Liver (tissue), 9 donors: Measurements from ENCODE around the gene OLIG2. TPM values are rescaled to one million over a fixed set of nuclear protein-coding genes. Genes with fewer than 3 reads are reported as not detected.
A peak's percentile ranks its signal among the peaks of the same experiment; 100 is the strongest.

ENCODE experiments used
- DNase-seq: peaks from one replicate; pipeline ENCODE4 v3.0.0-alpha.2; 2017; ENCODE audit warnings: low spot score
- H3K27ac ChIP-seq, 2 donors: one replicate each; pipeline ENCODE4 v1.7.0; 2013; ENCODE audit warnings: inconsistent platforms in 2 of 2, low read length in 2 of 2, control low read depth in 1 of 2, low read depth in 1 of 2, mild to moderate bottlenecking in 1 of 2
- H3K27me3 ChIP-seq, 4 donors: one replicate each; pipeline versions ENCODE4 v1.6.1 to v1.7.0; 2013; ENCODE audit warnings: low read length in 3 of 4, inconsistent platforms in 1 of 4, mild to moderate bottlenecking in 1 of 4, moderate library complexity in 1 of 4; ENCODE audit not compliant: control insufficient read depth in 4 of 4, insufficient read depth in 4 of 4
- H3K36me3 ChIP-seq, 4 donors: one replicate each; pipeline versions ENCODE4 v1.6.1 to v1.7.0; 2013; ENCODE audit warnings: low read length in 3 of 4, mild to moderate bottlenecking in 3 of 4, low read depth in 1 of 4, moderate library complexity in 1 of 4; ENCODE audit not compliant: control insufficient read depth in 4 of 4, insufficient read depth in 3 of 4
- H3K4me1 ChIP-seq, 4 donors: one replicate each; pipeline versions ENCODE4 v1.6.1 to v1.7.0; 2013; ENCODE audit warnings: low read length in 3 of 4, mild to moderate bottlenecking in 3 of 4, moderate library complexity in 1 of 4; ENCODE audit not compliant: control insufficient read depth in 4 of 4, insufficient read depth in 4 of 4
- H3K4me3 ChIP-seq, 3 donors: one replicate each; pipeline versions ENCODE4 v1.6.1 to v1.7.0; 2013; ENCODE audit warnings: low read length in 3 of 3, control low read depth in 1 of 3, low read depth in 1 of 3, mild to moderate bottlenecking in 1 of 3
- H3K9ac ChIP-seq, 2 donors: one replicate each; pipeline ENCODE4 v1.7.0; 2013; ENCODE audit warnings: low read length in 2 of 2, mild to moderate bottlenecking in 2 of 2, moderate library complexity in 2 of 2, control low read depth in 1 of 2, low read depth in 1 of 2
- H3K9me3 ChIP-seq, 4 donors: one replicate each; pipeline versions ENCODE4 v1.6.1 to v1.7.0; 2013; ENCODE audit warnings: low read length in 3 of 4; ENCODE audit not compliant: control insufficient read depth in 4 of 4
- ATF3 ChIP-seq: IDR thresholded peaks from 2 replicates; pipeline ENCODE4 v1.6.1; 2016; ENCODE audit warnings: antibody characterized with exemption
- EGR1 ChIP-seq, 2 donors: IDR thresholded peaks; 2 replicates each; pipeline ENCODE4 v1.6.1; 2016 to 2018; ENCODE audit warnings: antibody characterized with exemption in 2 of 2, low read depth in 2 of 2
- FOXA1 ChIP-seq: IDR thresholded peaks from 2 replicates; pipeline ENCODE4 v1.6.1; 2016; ENCODE audit warnings: antibody characterized with exemption
- FOXA2 ChIP-seq: IDR thresholded peaks from 2 replicates; pipeline ENCODE4 v1.6.1; 2016; ENCODE audit warnings: antibody characterized with exemption
- GABPA ChIP-seq, 2 donors: IDR thresholded peaks in 1 of 2; conservative IDR thresholded peaks in 1 of 2; 2 replicates each; pipeline ENCODE4 v1.6.1; 2016; ENCODE audit warnings: antibody characterized with exemption in 2 of 2, mild to moderate bottlenecking in 1 of 2, moderate library complexity in 1 of 2
- HNF4A ChIP-seq, 2 donors: conservative IDR thresholded peaks; 2 replicates each; pipeline ENCODE4 v1.6.1; 2016; ENCODE audit warnings: antibody characterized with exemption in 2 of 2, mild to moderate bottlenecking in 2 of 2
- JUND ChIP-seq, 2 donors: IDR thresholded peaks; 2 replicates each; pipeline ENCODE4 v1.6.1; 2016; ENCODE audit warnings: antibody characterized with exemption in 2 of 2
- MAX ChIP-seq: IDR thresholded peaks from 2 replicates; pipeline ENCODE4 v1.6.1; 2016; ENCODE audit warnings: antibody characterized with exemption
- RAD21 ChIP-seq, 2 donors: IDR thresholded peaks; 2 replicates each; pipeline ENCODE4 v1.6.1; 2016; ENCODE audit warnings: antibody characterized with exemption in 2 of 2, mild to moderate bottlenecking in 2 of 2
- RXRA ChIP-seq, 2 donors: IDR thresholded peaks; 2 replicates each; pipeline ENCODE4 v1.6.1; 2017 to 2018; ENCODE audit warnings: antibody characterized with exemption in 2 of 2, mild to moderate bottlenecking in 1 of 2
- SP1 ChIP-seq: IDR thresholded peaks from 2 replicates; pipeline ENCODE4 v1.6.1; 2018; ENCODE audit warnings: antibody characterized with exemption, mild to moderate bottlenecking
- TAF1 ChIP-seq: conservative IDR thresholded peaks from 2 replicates; pipeline ENCODE4 v1.6.1; 2016; ENCODE audit warnings: antibody characterized with exemption, mild to moderate bottlenecking
- YY1 ChIP-seq: IDR thresholded peaks from 2 replicates; pipeline ENCODE4 v1.6.1; 2016; ENCODE audit warnings: antibody characterized with exemption, mild to moderate bottlenecking
- ZBTB33 ChIP-seq: IDR thresholded peaks from 2 replicates; pipeline ENCODE4 v1.6.1; 2016; ENCODE audit warnings: antibody characterized with exemption
- WGBS: extraction: QIAGEN DNeasy Blood & Tissue Kit; methylation state at CpG from one replicate; pipeline ENCODE4 v1.1.7; 2013; 5-methylcytosine and 5-hydroxymethylcytosine counted together
- polyA plus RNA-seq, 2 donors: library from polyadenylated mRNA; stranded (reverse) in 1 of 2; unstranded in 1 of 2; fragments of 200-250 nt in 1 of 2; fragments of >200 nt in 1 of 2; fragmentation: Nextera tagmentation in 1 of 2; extraction: Ambion mirVana in 1 of 2; gene quantifications; one replicate each; pipeline versions ENCODE4 v1.2.1 to v1.2.3, GENCODE V29; 2013 to 2015
- total RNA-seq, 2 donors: library from RNA; depleted of rRNA; stranded (reverse); fragments of >200 nt; gene quantifications; one replicate each; pipeline ENCODE4 v1.2.3, GENCODE V29; 2014
- donor health status: healthy.
- donor health status: healthy.
- donor health status: healthy.
- donor health status: healthy.
- donor health status: healthy.

The OLIG2 gene
- total and polyA plus RNA-seq, 4 donors, result not detected

GRCh38 chr21:33071770-33072306, 46.1 kb downstream of the OLIG2 start:
- Histone ChIP-seq H3K27me3 (peaks cover 7 to 23% (median 15%) of the 10 kb centered on the region in 4 donors), H3K27ac (no peak overlapping the region), H3K36me3 (no peaks in the 10 kb centered on the region), H3K9me3 (peaks cover 0 to 3% (median 1%) of the 10 kb centered on the region in 4 donors), H3K4me1 (peaks cover 15 to 26% (median 26%) of the 10 kb centered on the region in 4 donors), H3K9ac (no peak overlapping the region), H3K4me3 (peak overlapping the region; percentile 31 to 43 (median 38))
- no peak for DNase-seq
- WGBS, result 4% methylated on average over 38 of the region's 38 CpGs
- TF ChIP-seq RXRA (IDR thresholded peaks at IDR 0.05), result no peak
- TF ChIP-seq FOXA2, result no peak
- TF ChIP-seq GABPA (IDR thresholded peaks at IDR 0.05 in 1 of 2, conservative IDR thresholded peaks at IDR 0.05 in 1 of 2), result no peak
- no peak for TF ChIP-seq RAD21 (IDR thresholded peaks at IDR 0.05)
- TF ChIP-seq EGR1 (IDR thresholded peaks at IDR 0.05; ENCODE audit: low read depth in 2 of 2), result no peak
- TF ChIP-seq MAX, result no peak
- no peak for TF ChIP-seq SP1
- no peak for TF ChIP-seq ATF3
- TF ChIP-seq ZBTB33, result no peak
- TF ChIP-seq JUND (IDR thresholded peaks at IDR 0.05), result no peak
- no peak for TF ChIP-seq TAF1
- no peak for TF ChIP-seq YY1
- TF ChIP-seq FOXA1, result no peak

DNA sequence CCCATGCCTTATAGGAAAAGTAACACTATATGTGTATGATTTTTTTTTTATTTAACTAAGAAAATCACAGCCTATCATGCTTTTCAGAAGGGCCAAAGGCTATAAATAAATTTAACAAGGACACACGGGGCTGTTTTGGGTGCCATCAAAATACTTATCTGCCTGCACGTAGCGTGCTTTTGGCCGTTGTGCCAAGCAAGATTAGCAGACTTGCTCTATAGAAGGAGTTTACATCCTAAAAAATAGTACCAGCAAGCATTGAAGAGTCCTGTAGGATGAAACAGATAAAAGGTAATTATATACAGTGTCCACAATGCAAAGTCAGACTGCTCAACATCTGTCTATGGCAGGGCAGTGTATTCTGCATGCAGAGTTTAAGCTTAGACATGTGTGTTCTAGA, 47.9 kb downstream of the OLIG2 start:
- Histone ChIP-seq H3K27me3 (peaks cover 7 to 16% (median 11%) of the 10 kb centered on the region in 4 donors), H3K4me1 (peaks cover 15 to 26% (median 26%) of the 10 kb centered on the region in 4 donors), H3K27ac (no peak overlapping the region), H3K9me3 (peaks cover 0 to 3% (median 1%) of the 10 kb centered on the region in 4 donors), H3K4me3 (no peak overlapping the region), H3K9ac (no peak overlapping the region), H3K36me3 (no peaks in the 10 kb centered on the region)
- no peak for TF ChIP-seq EGR1 (IDR thresholded peaks at IDR 0.05; ENCODE audit: low read depth in 2 of 2)
- no peak for DNase-seq
- WGBS, result 60% methylated on average over 4 of the region's 4 CpGs

DNA sequence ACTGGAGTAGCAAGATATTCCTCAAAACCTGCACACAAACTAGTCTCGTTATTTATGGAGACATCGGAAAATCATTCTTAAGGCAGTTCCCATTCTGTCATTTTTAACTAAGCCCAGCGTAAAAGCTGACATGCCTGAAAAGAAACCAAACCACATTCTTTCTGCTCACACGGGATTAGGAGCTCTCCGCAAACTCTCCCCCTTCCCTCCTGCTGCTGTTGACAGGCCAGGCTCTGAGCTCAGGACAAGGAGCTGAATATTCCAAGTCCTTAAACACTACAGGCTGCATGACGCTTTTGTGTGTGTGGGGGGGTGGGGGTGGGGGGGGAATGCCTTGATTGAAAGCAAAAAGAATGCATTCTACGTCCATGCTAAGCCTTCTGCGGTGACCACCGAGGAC, 49.4 kb downstream of the OLIG2 start:
- H3K4me3 ChIP-seq, result no peak overlapping the region
- DNase-seq, result no peak
- no peak overlapping the region for H3K9ac ChIP-seq
- peaks cover 7 to 15% (median 10%) of the 10 kb centered on the region in 4 donors for H3K27me3 ChIP-seq
- H3K4me1 ChIP-seq, result peaks cover 13 to 21% (median 20%) of the 10 kb centered on the region in 4 donors
- no peak overlapping the region for H3K27ac ChIP-seq
- 38% methylated on average over 9 of the region's 9 CpGs for WGBS
- no peaks in the 10 kb centered on the region for H3K36me3 ChIP-seq
- TF ChIP-seq ZBTB33 (no peak), HNF4A (conservative IDR thresholded peaks at IDR 0.05) (no peak), MAX (no peak), TAF1 (no peak), SP1 (no peak)
- no peaks in the 10 kb centered on the region for H3K9me3 ChIP-seq
